GM12878 (cell line): ENCODE data around the gene NET1.

Source experiments
- BRCA1 ChIP-seq: IDR thresholded peaks from 2 replicates; pipeline ENCODE4 v1.6.1; 2011; ENCODE audit warnings: low read depth, low read length, improper control_type of control experiment
- CBX5 ChIP-seq: sonication (generic); IDR thresholded peaks from 2 replicates; pipeline ENCODE4 v1.6.1; 2016; ENCODE audit warnings: low read depth, moderate library complexity, mild to moderate bottlenecking, inconsistent platforms
- EZH2 ChIP-seq: IDR thresholded peaks from 2 replicates; pipeline ENCODE4 v1.6.1; 2012; ENCODE audit warnings: low read depth, mild to moderate bottlenecking, control low read depth, inconsistent platforms, low read length, borderline replicate concordance; ENCODE audit not compliant: control insufficient read depth
- NR2C1 ChIP-seq: fragments of 450-650 bp; IDR thresholded peaks from 2 replicates; pipeline ENCODE4 v1.6.1; 2017; ENCODE audit warnings: antibody characterized with exemption, mild to moderate bottlenecking, moderate library complexity
- PAX5 ChIP-seq: IDR thresholded peaks from 2 replicates; pipeline ENCODE4 v1.6.1; 2011; ENCODE audit warnings: low read depth, low read length, borderline replicate concordance
- SMAD1 ChIP-seq: fragments of 450-650 bp; IDR thresholded peaks from 2 replicates; pipeline ENCODE4 v1.6.1; 2018; ENCODE audit warnings: mild to moderate bottlenecking, low read depth; ENCODE audit not compliant: partially characterized antibody
- TAF1 ChIP-seq: IDR thresholded peaks from 2 replicates; pipeline ENCODE4 v1.6.1; 2011; ENCODE audit warnings: mild to moderate bottlenecking, low read depth, low read length, borderline replicate concordance
- TBL1XR1 ChIP-seq: IDR thresholded peaks from 2 replicates; pipeline ENCODE4 v1.6.1; 2012; ENCODE audit warnings: low read depth, low read length, improper control_type of control experiment
- TCF7 ChIP-seq: IDR thresholded peaks from 2 replicates; pipeline ENCODE4 v1.6.1; 2014; ENCODE audit warnings: antibody characterized with exemption, borderline replicate concordance
- TF ChIP-seq, protein P1 (sequence below), 3 experiments: IDR thresholded peaks in 2 of 3; conservative IDR thresholded peaks in 1 of 3; 2 replicates each; pipeline ENCODE4 v1.5.1; 2011; ENCODE audit warnings: low read depth in 3 of 3, low read length in 3 of 3, mild to moderate bottlenecking in 3 of 3, control low read depth in 2 of 3, moderate library complexity in 2 of 3, inconsistent platforms in 1 of 3, mixed read lengths in 1 of 3; ENCODE audit not compliant: control insufficient read depth in 2 of 3, insufficient read depth in 1 of 3; ENCODE audit errors: extremely low read depth in 1 of 3

DNA sequence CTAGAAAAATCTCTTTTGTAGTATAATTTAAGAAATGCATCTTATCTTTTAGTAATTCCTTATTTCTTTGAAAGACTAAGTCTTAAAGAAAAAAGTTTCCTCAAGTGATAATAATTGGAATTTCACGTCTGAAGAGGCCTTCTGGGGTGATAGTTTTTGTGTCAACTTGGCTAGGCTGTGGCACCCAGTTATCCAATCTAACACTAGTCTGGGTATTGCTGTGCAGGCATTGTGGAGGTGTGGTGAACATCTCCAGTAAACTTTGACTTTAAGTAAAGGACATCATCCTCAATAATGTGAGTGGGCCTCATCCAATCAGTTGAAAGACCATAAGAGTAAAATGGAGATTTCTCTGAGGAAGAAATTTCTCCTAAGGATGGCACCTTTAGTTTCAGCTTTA lies 5.4 kb upstream of the NET1 start:
- no peak for TF ChIP-seq TCF7
- TF ChIP-seq BRCA1, result no peak
- TF ChIP-seq TAF1, result no peak
- TF ChIP-seq, protein P1, sequence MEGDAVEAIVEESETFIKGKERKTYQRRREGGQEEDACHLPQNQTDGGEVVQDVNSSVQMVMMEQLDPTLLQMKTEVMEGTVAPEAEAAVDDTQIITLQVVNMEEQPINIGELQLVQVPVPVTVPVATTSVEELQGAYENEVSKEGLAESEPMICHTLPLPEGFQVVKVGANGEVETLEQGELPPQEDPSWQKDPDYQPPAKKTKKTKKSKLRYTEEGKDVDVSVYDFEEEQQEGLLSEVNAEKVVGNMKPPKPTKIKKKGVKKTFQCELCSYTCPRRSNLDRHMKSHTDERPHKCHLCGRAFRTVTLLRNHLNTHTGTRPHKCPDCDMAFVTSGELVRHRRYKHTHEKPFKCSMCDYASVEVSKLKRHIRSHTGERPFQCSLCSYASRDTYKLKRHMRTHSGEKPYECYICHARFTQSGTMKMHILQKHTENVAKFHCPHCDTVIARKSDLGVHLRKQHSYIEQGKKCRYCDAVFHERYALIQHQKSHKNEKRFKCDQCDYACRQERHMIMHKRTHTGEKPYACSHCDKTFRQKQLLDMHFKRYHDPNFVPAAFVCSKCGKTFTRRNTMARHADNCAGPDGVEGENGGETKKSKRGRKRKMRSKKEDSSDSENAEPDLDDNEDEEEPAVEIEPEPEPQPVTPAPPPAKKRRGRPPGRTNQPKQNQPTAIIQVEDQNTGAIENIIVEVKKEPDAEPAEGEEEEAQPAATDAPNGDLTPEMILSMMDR (IDR thresholded peaks at IDR 0.05 in 2 of 3, conservative IDR thresholded peaks at IDR 0.05 in 1 of 3; ENCODE audit: control insufficient read depth in 2 of 3, extremely low read depth in 1 of 3, insufficient read depth in 1 of 3, low read depth in 3 of 3, low read length in 3 of 3), result no peak
- no peak for TF ChIP-seq CBX5
- TF ChIP-seq PAX5, result no peak
- TF ChIP-seq SMAD1, result no peak
- no peak for TF ChIP-seq TBL1XR1
- no peak for TF ChIP-seq EZH2
- no peak for TF ChIP-seq NR2C1
